HG02763 (cell line): Measurements from ENCODE around the gene OR8B8.
"Not testable (repeated sequence)": the region's sequence is repeated elsewhere in the genome, so short reads cannot be mapped to it uniquely, and the experiment has no call there.

Source experiments
- ATAC-seq: cut with Tn5 transposase; IDR thresholded peaks from one replicate; pipeline ENCODE4 v1.9.1; 2021; ENCODE audit warnings: mild to moderate bottlenecking, moderate library complexity; ENCODE audit not compliant: unreplicated experiment

Gene OR8B8

DNA sequence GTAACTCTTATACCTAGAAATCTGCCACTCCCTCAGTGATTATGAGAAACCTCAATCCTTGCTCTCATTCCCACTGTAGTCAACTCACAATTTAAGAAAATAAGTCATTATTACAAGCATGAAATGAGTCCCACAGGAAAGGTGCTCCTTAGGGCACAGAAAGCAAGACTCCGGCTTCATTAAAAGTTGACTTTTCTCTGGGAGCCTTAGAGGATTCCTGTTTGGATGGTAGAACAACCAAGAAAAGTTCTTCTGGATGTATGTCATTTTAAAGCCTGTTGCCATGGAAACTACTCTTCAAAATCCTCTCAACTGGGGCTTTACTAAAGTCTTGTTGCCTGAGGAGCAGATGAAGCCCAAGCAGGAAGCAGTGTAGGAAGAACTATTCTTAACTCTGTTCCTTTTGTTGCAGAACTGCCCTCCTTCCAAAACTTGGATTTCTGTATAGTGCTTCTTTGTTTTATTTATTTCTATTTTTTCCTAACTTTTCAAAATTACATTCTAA lies at the start of gene OR8B8:
OR8B8 (minus strand) TSS at position 51 of the 505 bp plus-strand sequence. CDS start 4,611 bp downstream, outside the sequence.
- no peak for ATAC-seq

- ATAC-seq: no peak
Observed at GRCh38 chr11:124493016-124493655, 47.6 kb upstream of the OR8B8 start.

GRCh38 chr11:124483422-124483821 lies 37.9 kb upstream of the OR8B8 start:
- ATAC-seq: no peak

DNA sequence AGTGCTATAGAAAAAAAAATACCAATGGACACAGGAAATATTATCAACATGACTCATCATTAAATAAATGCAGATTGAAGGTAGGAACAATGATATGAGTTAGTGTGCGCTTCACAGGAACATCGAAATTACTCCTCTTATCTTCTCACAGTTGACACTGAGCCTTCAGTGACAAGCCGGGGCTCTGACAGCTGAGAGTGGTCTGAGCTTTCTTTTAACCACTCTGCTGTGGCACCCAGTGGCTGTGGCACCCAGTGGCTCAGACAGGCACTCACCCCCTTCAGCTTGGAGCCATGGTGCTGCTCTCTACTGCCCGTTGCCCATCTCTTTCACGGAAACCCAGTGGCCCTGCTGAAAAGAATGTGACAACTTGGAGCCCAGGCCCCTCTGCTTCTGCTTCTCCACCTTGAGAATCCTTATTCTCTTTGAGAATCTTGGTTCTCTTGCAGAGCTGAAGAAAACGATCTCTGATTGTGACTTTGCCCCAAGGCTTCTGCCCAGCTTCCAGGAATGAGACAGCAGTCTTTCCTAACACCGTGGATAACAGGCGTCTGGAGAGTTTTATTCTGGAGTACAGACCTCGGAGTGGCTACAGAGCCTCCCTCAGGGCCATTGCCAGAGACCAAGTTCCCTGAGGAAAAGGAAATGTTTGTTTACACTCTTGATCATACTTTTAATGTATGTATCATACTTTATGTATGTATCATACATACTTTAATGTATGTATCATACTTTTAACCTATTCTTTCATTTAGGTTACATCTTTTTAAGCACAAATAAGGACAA lies 37.1 kb upstream of the OR8B8 start:
- ATAC-seq: no peak

DNA sequence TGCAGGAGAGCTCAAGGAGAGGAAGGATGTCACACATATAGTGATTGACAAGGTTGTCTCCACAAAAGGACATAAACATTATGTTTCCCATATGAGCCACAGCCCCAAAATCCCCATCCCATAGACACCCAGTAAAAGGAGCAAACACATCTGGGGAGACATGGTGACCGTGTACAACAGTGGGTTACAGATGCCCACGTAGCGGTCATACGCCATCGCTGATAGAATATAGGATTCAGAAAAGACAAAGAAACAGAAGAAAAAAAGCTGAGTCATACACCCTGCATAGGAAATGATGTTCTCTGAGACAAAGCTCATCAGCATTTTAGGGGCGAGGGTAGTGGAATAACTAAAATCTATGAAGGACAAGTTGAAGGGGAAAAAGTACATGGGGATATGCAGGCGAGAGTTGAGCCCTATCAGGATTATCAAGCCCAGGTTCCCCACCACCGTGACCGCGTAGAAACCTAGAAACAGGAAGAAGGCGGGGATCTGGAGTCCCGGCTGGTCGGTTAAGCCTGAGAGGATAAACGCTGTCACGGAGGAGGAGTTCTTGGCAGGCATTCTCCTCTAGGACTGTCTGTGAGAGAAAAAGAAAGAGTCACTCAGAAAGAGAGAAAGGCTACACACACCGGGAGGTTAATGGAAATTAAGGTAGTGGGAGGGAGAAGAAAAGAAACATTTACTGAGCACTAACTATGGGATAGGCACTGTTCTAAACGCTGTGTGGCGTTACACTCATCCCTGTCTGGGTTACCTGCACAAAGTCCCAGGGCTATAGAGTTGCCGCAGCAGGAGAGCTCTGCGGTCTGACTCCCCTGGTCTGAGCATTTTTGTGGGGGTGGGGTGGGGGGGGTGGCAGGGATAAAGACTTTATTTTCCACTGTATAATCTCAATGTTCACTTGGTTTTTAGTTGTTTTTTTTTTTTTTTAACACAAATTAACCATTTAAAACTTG lies 36.1 kb upstream of the OR8B8 start:
- ATAC-seq: no peak

DNA sequence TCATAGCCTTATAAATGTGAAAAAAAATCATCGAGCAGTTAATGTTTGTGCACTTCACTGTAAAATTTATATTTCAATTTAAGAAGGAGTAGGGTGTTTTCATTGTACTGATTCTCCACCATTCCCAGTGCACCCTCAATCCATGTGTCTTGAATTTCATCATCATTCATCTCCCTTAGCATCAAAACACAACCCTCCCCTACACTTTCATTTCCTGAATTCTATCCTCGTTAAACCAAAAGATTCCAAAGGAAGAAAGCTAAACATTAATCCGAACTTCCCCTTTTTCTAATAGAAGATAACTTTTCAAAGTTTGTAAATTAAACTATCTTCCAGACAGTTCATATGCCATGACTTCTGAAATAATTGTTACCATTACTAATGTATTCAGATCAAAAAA lies 34.1 kb upstream of the OR8B8 start:
- no peak for ATAC-seq

- no peak for ATAC-seq
Observed at GRCh38 chr11:124475265-124475664, 29.8 kb upstream of the OR8B8 start.

- ATAC-seq: no peak
Observed at GRCh38 chr11:124474779-124475178, 29.3 kb upstream of the OR8B8 start.

GRCh38 chr11:124474079-124474478 lies 28.6 kb upstream of the OR8B8 start:
- no peak for ATAC-seq

DNA sequence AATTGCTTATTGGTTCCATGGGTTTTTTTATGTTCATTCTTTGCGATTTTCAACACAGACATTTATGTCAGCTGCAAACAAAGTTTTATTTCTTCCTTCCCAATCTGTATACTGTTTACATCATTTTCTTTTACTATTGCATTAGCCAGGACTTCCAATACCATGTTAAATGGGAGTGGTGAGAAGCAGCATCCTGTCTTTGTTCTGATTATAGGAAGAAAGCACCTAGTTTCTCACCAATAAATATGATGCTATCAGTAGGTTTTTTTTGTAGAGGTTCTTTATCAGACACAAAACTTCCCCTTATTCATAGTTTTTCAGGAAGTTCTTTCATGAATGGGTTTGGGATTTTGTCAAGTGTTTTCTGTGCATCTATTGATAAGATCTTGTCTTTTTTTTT lies 28.0 kb upstream of the OR8B8 start:
- ATAC-seq: no peak

- no peak for ATAC-seq
Observed at GRCh38 chr11:124470561-124471227, 25.2 kb upstream of the OR8B8 start.

DNA sequence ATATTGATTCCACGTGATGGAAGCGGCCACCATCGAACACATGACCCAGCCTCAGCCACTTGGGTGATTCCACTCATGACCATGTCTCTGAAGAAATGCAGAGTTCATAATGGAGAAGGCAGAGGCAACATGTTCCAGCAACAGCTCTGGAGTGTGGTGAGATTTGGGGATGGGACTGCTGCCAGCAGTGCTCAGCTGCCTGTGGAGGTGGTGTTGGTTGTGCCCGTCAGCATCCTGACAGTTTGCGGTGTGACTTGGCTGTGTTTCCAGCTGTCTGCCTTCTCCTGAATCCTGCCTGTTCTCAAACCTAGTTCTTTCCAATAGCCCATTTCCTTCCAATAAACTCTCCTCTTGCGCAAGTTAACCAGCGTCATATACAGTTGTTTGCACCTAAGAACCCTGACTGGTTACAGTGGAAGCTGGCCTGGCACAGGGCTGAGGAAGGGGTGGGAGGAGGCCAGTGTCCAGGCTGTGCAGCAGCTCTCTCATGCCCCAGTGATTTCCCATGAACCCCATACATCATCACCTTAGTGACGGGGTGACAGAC lies 22.0 kb upstream of the OR8B8 start:
- ATAC-seq: no peak

GRCh38 chr11:124465368-124465767 lies 19.9 kb upstream of the OR8B8 start:
- no peak for ATAC-seq

GRCh38 chr11:124463990-124464389 lies 18.5 kb upstream of the OR8B8 start:
- no peak for ATAC-seq

DNA sequence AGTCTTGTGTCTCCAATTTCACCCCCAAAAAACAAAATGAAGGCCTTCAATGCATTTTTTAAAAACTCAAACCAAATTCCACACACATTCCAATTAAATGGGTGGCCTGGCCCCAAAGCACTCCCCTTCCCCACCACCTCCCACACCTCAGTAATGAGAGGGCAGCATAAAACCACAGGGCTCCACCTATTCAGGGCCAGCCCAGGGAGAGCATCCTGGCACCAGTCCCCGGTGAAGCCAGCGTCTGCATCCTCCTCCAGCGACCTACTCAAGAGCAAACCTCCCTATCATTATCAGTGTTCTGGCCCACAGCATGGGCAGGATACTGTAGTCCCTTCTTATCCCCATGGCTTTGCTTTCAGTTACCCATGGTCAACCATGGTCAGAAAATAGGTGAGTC lies 17.8 kb upstream of the OR8B8 start:
- no peak for ATAC-seq

DNA sequence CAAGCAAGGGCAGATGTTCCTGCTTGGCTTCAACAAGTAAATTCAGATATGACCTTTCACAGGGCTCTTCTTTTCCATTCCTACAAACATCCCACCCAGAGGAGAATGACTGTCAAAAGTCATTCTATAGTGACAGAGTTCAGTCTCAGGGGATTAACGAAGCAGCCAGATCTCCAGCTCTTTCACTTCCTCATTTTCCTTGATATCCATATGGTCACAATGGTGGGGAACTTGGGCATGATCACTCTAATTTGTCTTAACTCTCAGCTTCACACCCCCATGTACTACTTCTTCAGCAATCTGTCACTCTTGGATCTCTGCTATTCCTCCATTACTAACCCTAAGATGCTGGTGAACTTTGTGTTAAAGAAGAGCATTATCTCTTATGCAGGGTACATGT lies 15.0 kb upstream of the OR8B8 start:
- ATAC-seq: no peak

DNA sequence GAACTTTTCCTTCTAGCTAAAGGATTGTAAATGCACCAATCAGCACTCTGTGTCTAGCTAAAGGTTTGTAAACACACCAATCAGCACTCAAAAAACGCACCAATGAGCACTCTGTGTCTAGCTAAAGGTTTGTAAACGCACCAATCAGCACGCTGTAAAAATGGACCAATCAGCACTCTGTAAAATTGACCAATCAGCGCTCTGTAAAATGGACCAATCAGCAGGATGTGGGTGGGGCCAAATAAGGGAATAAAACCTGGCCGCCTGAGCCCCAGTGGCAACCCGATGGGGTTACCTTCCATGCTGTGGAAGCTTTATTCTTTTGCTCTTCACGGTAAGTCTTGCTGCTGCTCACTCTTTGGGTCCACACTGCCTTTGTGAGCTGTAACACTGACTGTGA lies 13.9 kb upstream of the OR8B8 start:
- ATAC-seq: not testable (repeated sequence)

GRCh38 chr11:124454552-124454951 lies 9.1 kb upstream of the OR8B8 start:
- no peak for ATAC-seq

DNA sequence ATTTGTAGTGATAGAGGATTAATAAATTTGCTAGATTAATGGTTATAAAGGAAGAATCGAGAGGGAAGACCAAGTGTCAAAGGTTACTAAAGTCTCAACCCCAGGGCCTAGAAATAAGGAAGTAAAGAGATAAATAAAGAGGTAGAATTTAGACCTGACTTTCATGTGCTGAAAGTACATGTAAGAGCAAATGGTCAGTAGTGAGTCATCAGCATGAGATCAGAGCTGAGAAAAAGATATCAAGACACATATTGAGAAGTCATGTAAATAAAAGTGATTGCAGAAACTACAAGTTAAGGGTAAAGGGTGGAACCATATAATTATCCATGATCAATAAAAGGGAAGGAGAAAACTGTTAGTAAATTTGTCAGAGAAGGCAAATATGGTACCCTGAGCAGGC lies 1.4 kb upstream of the OR8B8 start:
- no peak for ATAC-seq

DNA sequence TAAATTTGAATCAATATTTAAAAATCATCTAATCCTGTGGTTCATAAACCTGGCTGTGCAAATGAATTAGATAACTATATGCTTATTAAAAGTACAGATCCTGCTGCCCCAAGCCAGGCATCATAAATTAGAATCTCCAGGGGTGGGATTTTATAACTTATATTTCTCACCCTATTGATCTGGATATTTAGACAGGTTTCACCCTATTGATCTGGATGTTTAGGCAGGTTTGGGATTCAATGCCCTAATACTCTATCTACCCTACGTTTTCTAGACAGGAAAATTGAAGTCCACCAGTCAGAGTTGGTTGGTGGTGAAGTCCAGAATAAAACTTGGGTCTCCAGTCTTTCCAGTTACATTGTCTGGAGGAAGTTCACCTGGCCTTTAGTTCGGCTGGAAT lies 2.6 kb downstream of the OR8B8 start:
- ATAC-seq: no peak
